ENCODE measurements around the gene DCLRE1C. TPM values are rescaled to one million over a fixed set of nuclear protein-coding genes. Genes with fewer than 3 reads are reported as not detected.

Gene DCLRE1C
- polyA plus RNA-seq, 2 of the 4 experiments (the other 2 are of a cell fraction), result 4.6 to 8.3 TPM

GRCh38 chr10:14852236-14852635 lies 101.7 kb downstream of the DCLRE1C start:
- 93% methylated on average over 3 of the region's 3 CpGs for WGBS (ENCODE audit: missing lambda C conversion rate)
- Histone ChIP-seq H3K4me2 (no peak overlapping the region), H3K4me1 (no peaks in the 10 kb centered on the region), H3K9me3 (no peaks in the 10 kb centered on the region), H3K27ac (no peak overlapping the region), H3K4me3 (no peak overlapping the region)
- FAIRE-seq (no peak), DNase-seq (ENCODE audit: low read depth in 1 of 2, low spot score in 1 of 2) (no peak), ATAC-seq (no peak)
- POLR2A ChIA-PET, result no interaction called here
- no peak for TF ChIP-seq JUNB (IDR thresholded peaks at IDR 0.05)
- no peak for TF ChIP-seq FOSL2 (IDR thresholded peaks at IDR 0.05)
- TF ChIP-seq FOSL2 (CRISPR knock-in tag; IDR thresholded peaks at IDR 0.05), result no peak
- TF ChIP-seq NPAS2 (CRISPR knock-in tag; IDR thresholded peaks at IDR 0.05; ENCODE audit: borderline replicate concordance), result no peak
- CTCF ChIA-PET, result interaction anchor here (1.0 to 1.9 kb wide), 2 partner anchors 10 to 315 kb away, joined by 3 to 5 read pairs; no protein-coding TSS in a partner anchor

Other genes with a start within 250 kb of the DCLRE1C start
- 145 and 173 TPM in 2 replicates for gene FAM107B, start 179.2 kb downstream of the DCLRE1C start, polyA plus RNA-seq (2011; rRNA removed)
- gene FAM107B, start 179.2 kb downstream of the DCLRE1C start, polyA plus RNA-seq (2017; fragmentation: RNase III; extraction: RNeasy Plus Mini Kit Qiagen cat#74134 plus additional on column Dnase treatment), result 99.9 to 107 TPM (median 103 TPM) in 3 replicates
- 1.8 and 2.0 TPM in 2 replicates for gene CDNF, start 116.1 kb downstream of the DCLRE1C start, polyA plus RNA-seq (2011; rRNA removed)
- 0.89 to 2.1 TPM (median 1.6 TPM) in 3 replicates for gene CDNF, start 116.1 kb downstream of the DCLRE1C start, polyA plus RNA-seq (2017; fragmentation: RNase III; extraction: RNeasy Plus Mini Kit Qiagen cat#74134 plus additional on column Dnase treatment)
- 31.7 and 45.7 TPM in 2 replicates for gene HSPA14, start 115.8 kb downstream of the DCLRE1C start, polyA plus RNA-seq (2011; rRNA removed)
- gene HSPA14, start 115.8 kb downstream of the DCLRE1C start, polyA plus RNA-seq (2017; fragmentation: RNase III; extraction: RNeasy Plus Mini Kit Qiagen cat#74134 plus additional on column Dnase treatment), result 33.3 to 35.7 TPM (median 34.2 TPM) in 3 replicates
- 10.9 and 11.2 TPM in 2 replicates for gene MSANTD7, start 115.8 kb downstream of the DCLRE1C start, polyA plus RNA-seq (2011; rRNA removed)
- gene MSANTD7, start 115.8 kb downstream of the DCLRE1C start, polyA plus RNA-seq (2017; fragmentation: RNase III; extraction: RNeasy Plus Mini Kit Qiagen cat#74134 plus additional on column Dnase treatment), result 10.9 to 12.1 TPM (median 11.2 TPM) in 3 replicates
- gene SUV39H2, start 75.2 kb downstream of the DCLRE1C start, polyA plus RNA-seq (2011; rRNA removed), result 21.3 and 23.2 TPM in 2 replicates
- 22.6 to 24.0 TPM (median 22.9 TPM) in 3 replicates for gene SUV39H2, start 75.2 kb downstream of the DCLRE1C start, polyA plus RNA-seq (2017; fragmentation: RNase III; extraction: RNeasy Plus Mini Kit Qiagen cat#74134 plus additional on column Dnase treatment)
- gene MEIG1, start 5.3 kb upstream of the DCLRE1C start, polyA plus RNA-seq (2011; rRNA removed), result 0.79 and 1.1 TPM in 2 replicates
- 0.41 to 1.9 TPM (median 0.66 TPM) in 3 replicates for gene MEIG1, start 5.3 kb upstream of the DCLRE1C start, polyA plus RNA-seq (2017; fragmentation: RNase III; extraction: RNeasy Plus Mini Kit Qiagen cat#74134 plus additional on column Dnase treatment)
- gene OLAH, start 89.8 kb upstream of the DCLRE1C start, polyA plus RNA-seq (2011; rRNA removed), result 0.34 and 0.53 TPM in 2 replicates
- not detected in 3 replicates for gene OLAH, start 89.8 kb upstream of the DCLRE1C start, polyA plus RNA-seq (2017; fragmentation: RNase III; extraction: RNeasy Plus Mini Kit Qiagen cat#74134 plus additional on column Dnase treatment)
- gene ACBD7, start 134.7 kb upstream of the DCLRE1C start, polyA plus RNA-seq (2011; rRNA removed), result 0.90 and 0.98 TPM in 2 replicates
- gene ACBD7, start 134.7 kb upstream of the DCLRE1C start, polyA plus RNA-seq (2017; fragmentation: RNase III; extraction: RNeasy Plus Mini Kit Qiagen cat#74134 plus additional on column Dnase treatment), result 1.2 to 1.6 TPM (median 1.5 TPM) in 3 replicates
- gene RPP38, start 143.3 kb upstream of the DCLRE1C start, polyA plus RNA-seq (2011; rRNA removed), result 43.4 and 47.5 TPM in 2 replicates
- 23.9 to 26.9 TPM (median 25.5 TPM) in 3 replicates for gene RPP38, start 143.3 kb upstream of the DCLRE1C start, polyA plus RNA-seq (2017; fragmentation: RNase III; extraction: RNeasy Plus Mini Kit Qiagen cat#74134 plus additional on column Dnase treatment)
- 13.1 and 14.7 TPM in 2 replicates for gene NMT2, start 214.6 kb upstream of the DCLRE1C start, polyA plus RNA-seq (2011; rRNA removed)
- gene NMT2, start 214.6 kb upstream of the DCLRE1C start, polyA plus RNA-seq (2017; fragmentation: RNase III; extraction: RNeasy Plus Mini Kit Qiagen cat#74134 plus additional on column Dnase treatment), result 19.6 to 23.2 TPM (median 22.5 TPM) in 3 replicates

All from A549 (cell line).